ENCODE measurements around the gene CNGA3.

CNGA3 gene

DNA sequence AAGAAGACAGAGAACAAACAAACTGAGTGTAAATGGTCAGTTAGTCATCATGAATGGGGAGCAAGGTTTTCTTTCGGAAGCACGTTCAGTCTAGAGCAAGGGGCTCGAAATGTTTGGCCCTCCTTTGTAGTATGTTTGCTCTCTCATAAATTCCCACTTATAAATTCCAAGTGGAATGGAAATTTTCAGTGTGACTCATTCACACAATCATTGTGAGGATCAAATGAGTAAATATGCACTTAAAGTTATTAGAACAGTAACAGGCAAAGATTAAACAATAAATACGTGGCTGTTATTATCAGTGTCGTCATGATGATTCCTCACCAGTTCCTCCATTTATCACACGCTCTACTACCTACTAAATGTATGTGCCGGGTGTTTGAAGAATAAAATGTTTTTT lies 10.5 kb downstream of the CNGA3 start:
- Histone ChIP-seq H3K36me3 (ENCODE audit: insufficient read depth) (no peaks in the 10 kb centered on the region), H3K9ac (no peak overlapping the region), H3K4me3 (IDR thresholded peaks at IDR 0.05; ENCODE audit: insufficient read depth, low read depth, low read length) (no peak overlapping the region), H3K79me2 (ENCODE audit: insufficient read depth, low read depth) (no peaks in the 10 kb centered on the region), H3K4me2 (no peak overlapping the region), H2AFZ (ENCODE audit: low read depth) (no peak overlapping the region), H3K4me1 (ENCODE audit: low read depth, poor library complexity, severe bottlenecking) (no peaks in the 10 kb centered on the region), H4K20me1 (ENCODE audit: insufficient read depth) (no peaks in the 10 kb centered on the region), H3K27me3 (ENCODE audit: insufficient read depth, low read depth) (no peaks in the 10 kb centered on the region), H3K27ac (no peak overlapping the region)
- TF ChIP-seq, protein P1, sequence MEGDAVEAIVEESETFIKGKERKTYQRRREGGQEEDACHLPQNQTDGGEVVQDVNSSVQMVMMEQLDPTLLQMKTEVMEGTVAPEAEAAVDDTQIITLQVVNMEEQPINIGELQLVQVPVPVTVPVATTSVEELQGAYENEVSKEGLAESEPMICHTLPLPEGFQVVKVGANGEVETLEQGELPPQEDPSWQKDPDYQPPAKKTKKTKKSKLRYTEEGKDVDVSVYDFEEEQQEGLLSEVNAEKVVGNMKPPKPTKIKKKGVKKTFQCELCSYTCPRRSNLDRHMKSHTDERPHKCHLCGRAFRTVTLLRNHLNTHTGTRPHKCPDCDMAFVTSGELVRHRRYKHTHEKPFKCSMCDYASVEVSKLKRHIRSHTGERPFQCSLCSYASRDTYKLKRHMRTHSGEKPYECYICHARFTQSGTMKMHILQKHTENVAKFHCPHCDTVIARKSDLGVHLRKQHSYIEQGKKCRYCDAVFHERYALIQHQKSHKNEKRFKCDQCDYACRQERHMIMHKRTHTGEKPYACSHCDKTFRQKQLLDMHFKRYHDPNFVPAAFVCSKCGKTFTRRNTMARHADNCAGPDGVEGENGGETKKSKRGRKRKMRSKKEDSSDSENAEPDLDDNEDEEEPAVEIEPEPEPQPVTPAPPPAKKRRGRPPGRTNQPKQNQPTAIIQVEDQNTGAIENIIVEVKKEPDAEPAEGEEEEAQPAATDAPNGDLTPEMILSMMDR (conservative IDR thresholded peaks at IDR 0.05; ENCODE audit: low read depth, low read length) = no peak

DNA sequence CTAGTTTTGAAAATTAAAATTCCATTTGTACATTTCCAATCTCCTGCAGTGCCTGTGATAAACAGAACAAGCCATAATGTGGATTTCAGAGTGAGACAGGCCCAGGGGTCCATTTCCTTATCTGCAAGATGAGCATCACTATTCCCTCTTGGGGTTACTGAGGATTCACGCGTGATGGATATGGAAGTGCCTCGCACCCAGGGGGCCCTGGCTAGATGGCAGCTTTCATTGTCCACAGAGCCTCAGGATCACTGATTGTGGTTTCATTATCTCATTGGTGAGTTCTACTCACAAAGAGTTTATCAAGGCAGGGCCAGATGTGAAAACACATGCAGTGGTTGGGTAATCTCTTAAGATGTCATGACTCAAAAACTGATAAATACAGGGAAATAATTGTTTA lies 11.6 kb downstream of the CNGA3 start:
- TF ChIP-seq, protein P1 (conservative IDR thresholded peaks at IDR 0.05; ENCODE audit: low read depth, low read length) = no peak
- H3K9ac ChIP-seq = no peak overlapping the region

DNA sequence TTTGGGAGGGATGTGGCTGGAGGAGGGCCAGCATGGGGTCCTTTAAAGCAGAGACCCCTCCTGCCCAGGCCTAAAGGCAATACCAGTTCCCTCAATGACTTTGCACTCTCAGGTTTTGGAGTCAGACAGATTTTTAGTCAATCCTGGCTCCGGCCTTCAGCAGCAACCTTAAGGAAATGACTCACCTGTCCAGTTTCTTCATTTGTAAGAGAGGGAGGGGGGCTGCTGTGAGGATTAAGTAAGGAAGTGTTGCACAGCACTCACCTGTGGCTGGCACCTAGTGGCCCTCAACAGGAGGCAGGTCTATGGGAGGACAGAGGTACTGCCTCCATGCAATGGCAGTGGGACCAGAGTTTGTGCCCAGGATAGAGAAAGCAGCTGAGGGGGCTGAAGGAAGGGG lies 13.7 kb downstream of the CNGA3 start:
- no peak overlapping the region for H3K4me2 ChIP-seq
- no peak overlapping the region for H3K27ac ChIP-seq
- no peaks in the 10 kb centered on the region for H3K4me1 ChIP-seq (ENCODE audit: low read depth, poor library complexity, severe bottlenecking)
- TF ChIP-seq, protein P1 (conservative IDR thresholded peaks at IDR 0.05; ENCODE audit: low read depth, low read length) = no peak
- no peaks in the 10 kb centered on the region for H3K79me2 ChIP-seq (ENCODE audit: insufficient read depth, low read depth)
- no peak overlapping the region for H2AFZ ChIP-seq (ENCODE audit: low read depth)
- no peaks in the 10 kb centered on the region for H3K36me3 ChIP-seq (ENCODE audit: insufficient read depth)
- H3K27me3 ChIP-seq (ENCODE audit: insufficient read depth, low read depth) = no peaks in the 10 kb centered on the region
- H3K4me3 ChIP-seq (IDR thresholded peaks at IDR 0.05; ENCODE audit: insufficient read depth, low read depth, low read length) = no peak overlapping the region
- no peak overlapping the region for H3K9ac ChIP-seq
- no peaks in the 10 kb centered on the region for H4K20me1 ChIP-seq (ENCODE audit: insufficient read depth)

More for the DNA sequence above, 11.6 kb downstream of the CNGA3 start:
- no peaks in the 10 kb centered on the region for H3K79me2 ChIP-seq (ENCODE audit: insufficient read depth, low read depth)
- H3K4me2 ChIP-seq = no peak overlapping the region
- no peaks in the 10 kb centered on the region for H3K4me1 ChIP-seq (ENCODE audit: low read depth, poor library complexity, severe bottlenecking)
- H2AFZ ChIP-seq (ENCODE audit: low read depth) = no peak overlapping the region
- H3K36me3 ChIP-seq (ENCODE audit: insufficient read depth) = no peaks in the 10 kb centered on the region
- no peak overlapping the region for H3K27ac ChIP-seq
- H3K4me3 ChIP-seq (IDR thresholded peaks at IDR 0.05; ENCODE audit: insufficient read depth, low read depth, low read length) = no peak overlapping the region
- no peaks in the 10 kb centered on the region for H4K20me1 ChIP-seq (ENCODE audit: insufficient read depth)
- H3K27me3 ChIP-seq (ENCODE audit: insufficient read depth, low read depth) = no peaks in the 10 kb centered on the region

GRCh38 chr2:98367721-98368120 lies 21.5 kb downstream of the CNGA3 start:
- no peak overlapping the region for H3K4me3 ChIP-seq (IDR thresholded peaks at IDR 0.05; ENCODE audit: insufficient read depth, low read depth, low read length)
- no peaks in the 10 kb centered on the region for H3K79me2 ChIP-seq (ENCODE audit: insufficient read depth, low read depth)
- no peaks in the 10 kb centered on the region for H3K27me3 ChIP-seq (ENCODE audit: insufficient read depth, low read depth)
- H3K36me3 ChIP-seq (ENCODE audit: insufficient read depth) = no peaks in the 10 kb centered on the region
- H3K27ac ChIP-seq = no peak overlapping the region
- no peak overlapping the region for H2AFZ ChIP-seq (ENCODE audit: low read depth)
- no peaks in the 10 kb centered on the region for H4K20me1 ChIP-seq (ENCODE audit: insufficient read depth)
- no peaks in the 10 kb centered on the region for H3K4me1 ChIP-seq (ENCODE audit: low read depth, poor library complexity, severe bottlenecking)
- TF ChIP-seq, protein P1 (conservative IDR thresholded peaks at IDR 0.05; ENCODE audit: low read depth, low read length) = no peak
- no peak overlapping the region for H3K9ac ChIP-seq
- no peak overlapping the region for H3K4me2 ChIP-seq

Data from KMS-11 (cell line).